ENCODE measurements around the gene PLAGL2. TPM values are rescaled to one million over a fixed set of nuclear protein-coding genes. Genes with fewer than 3 reads are reported as not detected.

The PLAGL2 gene
- total RNA-seq, 1 donor from 2014 or later = 7.3 TPM

DNA sequence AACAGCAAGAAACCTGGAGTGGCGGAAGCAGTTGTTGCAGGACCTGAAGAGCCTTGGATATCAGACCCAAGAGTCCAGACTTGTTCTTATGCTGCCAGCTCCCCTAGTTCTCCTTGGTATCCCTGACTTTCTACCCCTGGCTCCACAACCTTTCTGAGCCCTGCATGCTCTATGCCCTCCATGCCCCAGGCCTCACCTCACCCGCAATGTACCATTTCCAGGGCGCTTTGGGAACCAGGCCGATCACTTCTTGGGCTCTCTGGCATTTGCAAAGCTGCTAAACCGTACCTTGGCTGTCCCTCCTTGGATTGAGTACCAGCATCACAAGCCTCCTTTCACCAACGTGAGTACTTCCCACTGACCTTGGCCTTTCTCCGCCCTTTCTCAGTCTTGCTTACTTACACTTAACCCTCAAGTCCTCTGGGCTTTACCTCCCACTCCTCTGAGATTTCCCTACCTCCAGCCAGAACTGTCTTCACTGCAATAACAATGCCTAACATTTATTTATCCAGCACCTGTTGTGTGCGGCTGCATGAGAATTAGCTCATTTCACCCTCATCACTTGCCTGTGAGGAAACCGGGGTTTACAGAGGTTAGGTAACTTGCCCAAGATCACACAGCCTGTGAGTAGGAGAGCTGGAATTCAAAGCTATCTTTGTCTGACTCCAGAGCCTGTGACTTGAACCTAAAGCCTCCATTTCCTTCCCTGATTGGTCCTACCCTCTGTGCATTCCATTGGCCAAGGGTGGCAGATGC is 2.5 kb upstream of the PLAGL2 start:
- H3K4me3 ChIP-seq = no peak overlapping the region
- no peaks in the 10 kb centered on the region for H3K27me3 ChIP-seq (ENCODE audit: low read depth)
- TF ChIP-seq, protein P1, sequence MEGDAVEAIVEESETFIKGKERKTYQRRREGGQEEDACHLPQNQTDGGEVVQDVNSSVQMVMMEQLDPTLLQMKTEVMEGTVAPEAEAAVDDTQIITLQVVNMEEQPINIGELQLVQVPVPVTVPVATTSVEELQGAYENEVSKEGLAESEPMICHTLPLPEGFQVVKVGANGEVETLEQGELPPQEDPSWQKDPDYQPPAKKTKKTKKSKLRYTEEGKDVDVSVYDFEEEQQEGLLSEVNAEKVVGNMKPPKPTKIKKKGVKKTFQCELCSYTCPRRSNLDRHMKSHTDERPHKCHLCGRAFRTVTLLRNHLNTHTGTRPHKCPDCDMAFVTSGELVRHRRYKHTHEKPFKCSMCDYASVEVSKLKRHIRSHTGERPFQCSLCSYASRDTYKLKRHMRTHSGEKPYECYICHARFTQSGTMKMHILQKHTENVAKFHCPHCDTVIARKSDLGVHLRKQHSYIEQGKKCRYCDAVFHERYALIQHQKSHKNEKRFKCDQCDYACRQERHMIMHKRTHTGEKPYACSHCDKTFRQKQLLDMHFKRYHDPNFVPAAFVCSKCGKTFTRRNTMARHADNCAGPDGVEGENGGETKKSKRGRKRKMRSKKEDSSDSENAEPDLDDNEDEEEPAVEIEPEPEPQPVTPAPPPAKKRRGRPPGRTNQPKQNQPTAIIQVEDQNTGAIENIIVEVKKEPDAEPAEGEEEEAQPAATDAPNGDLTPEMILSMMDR (IDR thresholded peaks at IDR 0.05; ENCODE audit: borderline replicate concordance) = no peak
- intact Hi-C loops (cut with micrococcal nuclease) = no loop called here
- H3K27ac ChIP-seq (replicated peaks) = no peak overlapping the region
- no peaks in the 10 kb centered on the region for H3K9me3 ChIP-seq (replicated peaks)
- no peak for DNase-seq
- H3K36me3 ChIP-seq = peaks cover 46% of the 10 kb centered on the region
- peaks cover 44% of the 10 kb centered on the region for H3K4me1 ChIP-seq

DNA sequence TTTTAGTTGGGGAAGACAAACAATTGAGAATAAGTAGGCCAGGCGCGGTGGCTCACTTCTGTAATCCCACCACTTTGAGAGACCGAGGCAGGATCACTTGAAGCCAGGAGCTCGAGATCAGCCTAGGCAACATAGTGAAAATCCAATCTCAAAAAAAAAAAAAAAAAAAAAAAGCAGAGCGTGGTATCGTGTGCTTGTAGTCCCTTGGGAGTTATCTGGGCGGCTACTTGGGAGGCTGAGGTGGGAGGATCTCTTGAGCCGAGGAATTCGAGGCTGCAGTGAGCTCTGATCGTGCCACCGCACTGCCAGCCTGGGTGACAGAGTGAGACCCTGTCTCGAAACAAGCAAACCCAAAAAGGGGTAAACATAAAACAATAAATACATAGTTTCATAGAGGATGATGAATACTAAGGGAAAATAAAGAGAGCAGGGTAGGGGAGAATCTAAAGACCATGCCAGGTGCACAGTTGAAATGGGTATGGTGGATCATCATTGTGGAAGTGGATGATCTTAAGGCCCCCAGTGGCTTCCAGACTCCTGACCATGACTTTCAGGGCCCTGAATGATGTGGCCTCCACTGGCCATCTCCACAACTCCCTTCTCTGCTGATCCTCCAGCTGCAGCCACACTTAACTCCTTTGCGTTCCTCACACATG is 1.1 kb upstream of the PLAGL2 start:
- no peak for DNase-seq
- Histone ChIP-seq H3K36me3 (peaks cover 32% of the 10 kb centered on the region), H3K4me1 (peaks cover 58% of the 10 kb centered on the region), H3K27ac (replicated peaks) (peak overlapping the region; percentile 97), H3K4me3 (peak overlapping the region; percentile 100), H3K27me3 (ENCODE audit: low read depth) (no peaks in the 10 kb centered on the region), H3K9me3 (replicated peaks) (no peaks in the 10 kb centered on the region)
- intact Hi-C loops (cut with micrococcal nuclease) = no loop called here
- TF ChIP-seq, protein P1 (IDR thresholded peaks at IDR 0.05; ENCODE audit: borderline replicate concordance) = no peak

DNA sequence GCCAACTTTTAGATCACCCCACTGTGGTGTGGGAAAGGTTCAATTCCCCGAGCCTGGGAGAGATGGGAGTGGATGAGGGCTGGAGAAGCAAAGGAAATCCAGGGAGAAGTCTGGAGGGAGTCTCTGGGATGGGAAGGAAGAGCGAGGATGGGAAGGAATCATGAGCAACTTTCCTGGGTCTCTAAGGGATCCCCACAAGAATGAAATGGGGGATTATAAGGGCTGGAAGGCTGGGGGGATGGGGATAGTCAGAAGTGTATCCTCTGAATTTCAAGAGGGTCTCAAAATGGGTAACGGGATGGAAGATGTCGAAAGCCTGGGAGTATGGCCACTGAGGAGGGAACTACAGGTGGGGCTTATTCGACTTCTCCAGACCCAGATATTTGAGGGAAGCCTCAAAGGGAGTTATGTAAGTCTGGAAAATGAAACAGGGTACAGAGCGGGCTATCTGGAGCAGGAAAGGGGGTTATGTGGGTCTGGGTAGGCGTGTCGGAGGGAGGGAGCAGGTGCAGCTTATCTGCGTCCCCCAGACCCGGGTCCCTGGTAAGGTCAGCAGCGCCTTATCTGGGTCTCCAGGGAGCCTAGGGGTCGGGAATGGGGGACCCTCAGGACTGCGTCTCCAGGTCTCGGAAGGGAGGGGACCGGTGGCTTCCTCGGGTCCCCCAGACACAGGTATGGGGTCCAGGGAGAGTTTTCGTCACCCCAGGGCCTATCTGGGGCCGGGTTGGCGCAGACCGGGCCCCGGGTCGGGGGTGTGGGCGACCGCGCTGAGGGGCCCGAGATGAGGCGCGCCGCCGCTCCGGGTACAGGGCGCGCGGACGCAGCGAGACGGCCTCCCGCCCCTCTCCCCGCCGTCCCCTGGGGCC is 550 bp downstream of the PLAGL2 start:
- H3K4me3 ChIP-seq = peak overlapping the region; percentile 100
- peaks cover 19% of the 10 kb centered on the region for H3K36me3 ChIP-seq
- no peaks in the 10 kb centered on the region for H3K27me3 ChIP-seq (ENCODE audit: low read depth)
- H3K9me3 ChIP-seq (replicated peaks) = no peaks in the 10 kb centered on the region
- intact Hi-C loops (cut with micrococcal nuclease) = no loop called here
- H3K4me1 ChIP-seq = peaks cover 74% of the 10 kb centered on the region
- TF ChIP-seq, protein P1 (IDR thresholded peaks at IDR 0.05; ENCODE audit: borderline replicate concordance) = no peak
- peak overlapping the region; percentile 97 for H3K27ac ChIP-seq (replicated peaks)
- DNase-seq = no peak

DNA sequence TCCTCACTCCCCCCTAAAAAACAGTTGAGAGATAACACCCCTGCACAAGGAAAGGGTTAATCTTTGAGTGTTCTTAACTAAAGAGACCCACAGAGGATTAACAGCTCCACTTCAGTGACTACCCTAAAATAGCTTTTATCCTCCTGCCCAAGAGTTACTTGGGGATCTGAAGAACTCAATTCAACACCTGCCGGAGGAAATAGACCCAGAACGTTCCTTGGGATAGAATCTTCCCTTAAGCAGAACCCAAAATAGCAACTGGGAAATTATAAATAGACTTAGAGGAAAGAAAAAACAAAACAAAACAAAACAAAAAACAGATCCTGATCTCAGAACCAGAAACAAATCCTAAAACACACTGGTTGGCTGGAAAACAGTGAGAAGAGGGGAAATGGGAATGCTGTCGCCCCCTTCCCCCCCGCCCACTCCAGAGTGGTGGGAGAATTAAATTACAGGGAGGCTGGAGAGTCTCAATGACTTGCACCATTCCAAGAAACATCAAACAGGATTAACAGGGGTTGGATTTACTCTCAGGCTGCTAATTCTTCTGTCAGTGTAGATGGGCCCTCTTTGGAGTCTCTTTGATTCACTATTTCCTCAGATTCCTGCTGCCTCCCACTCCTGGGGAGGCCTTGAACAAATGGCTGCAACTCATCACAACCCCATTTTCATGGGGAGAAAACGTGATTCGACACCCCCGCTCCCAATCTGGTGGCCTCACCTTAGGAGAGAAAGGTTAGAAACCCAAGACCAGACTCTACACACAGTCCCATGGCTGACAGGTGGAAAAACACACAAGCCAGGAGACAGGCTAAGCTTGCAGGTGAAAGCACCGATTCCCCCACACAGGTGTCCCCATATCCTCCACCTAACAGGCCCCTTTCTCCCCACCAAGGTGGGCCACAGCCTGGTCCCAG is 1.4 kb downstream of the PLAGL2 start:
- no peaks in the 10 kb centered on the region for H3K27me3 ChIP-seq (ENCODE audit: low read depth)
- peak overlapping the region; percentile 100 for H3K4me3 ChIP-seq
- TF ChIP-seq, protein P1 (IDR thresholded peaks at IDR 0.05; ENCODE audit: borderline replicate concordance) = no peak
- no peaks in the 10 kb centered on the region for H3K9me3 ChIP-seq (replicated peaks)
- peak overlapping the region; percentile 97 for H3K27ac ChIP-seq (replicated peaks)
- no peak for DNase-seq
- H3K36me3 ChIP-seq = peaks cover 21% of the 10 kb centered on the region
- intact Hi-C loops (cut with micrococcal nuclease) = no loop called here
- H3K4me1 ChIP-seq = peaks cover 83% of the 10 kb centered on the region
